AG04449 (cell line): ENCODE results near the gene KIAA1210.

Experiments
- CTCF ChIA-PET: fragments of 350-600 bp; formaldehyde crosslinking; extraction: SDS; loops from one replicate; lab custom pipeline; 2021; ENCODE audit warnings: antibody characterized with exemption; lab: Yijun Ruan, JAX
- POLR2A ChIA-PET: fragments of 400-600, 350-600 bp; formaldehyde crosslinking; extraction: SDS; loops from one replicate; lab custom pipeline; 2020; ENCODE audit warnings: antibody characterized with exemption, inconsistent platforms; lab: Yijun Ruan, JAX
- DNase-seq: peaks from one replicate; pipeline ENCODE4 v3.0.0-alpha.2; 2010; ENCODE audit warnings: low read depth, low spot score
- H3K4me3 ChIP-seq: 2 replicates; pipeline ENCODE4 v1.5.1; 2011; ENCODE audit warnings: low read depth, mild to moderate bottlenecking, control low read depth, low read length
- CTCF ChIP-seq: IDR thresholded peaks from one replicate; pipeline ENCODE4 v1.5.1; 2011; ENCODE audit warnings: mild to moderate bottlenecking, moderate library complexity, low read length, control low read depth, inconsistent platforms; ENCODE audit not compliant: insufficient read depth; ENCODE audit errors: missing control alignments

KIAA1210 gene

GRCh38 chrX:119155416-119156035 lies 27.9 kb upstream of the KIAA1210 start:
- ChIA-PET CTCF (no interaction called here), POLR2A (no interaction called here)
- DNase-seq, result no peak

GRCh38 chrX:119151051-119151380 lies 23.4 kb upstream of the KIAA1210 start:
- CTCF ChIA-PET, result no interaction called here
- no peak overlapping the region for H3K4me3 ChIP-seq
- no peak for TF ChIP-seq CTCF
- POLR2A ChIA-PET, result no interaction called here
- DNase-seq, result no peak

More at GRCh38 chrX:119155416-119156035, 27.9 kb upstream of the KIAA1210 start:
- H3K4me3 ChIP-seq, result no peak overlapping the region
- no peak for TF ChIP-seq CTCF

- DNase-seq, result no peak
- no peak overlapping the region for H3K4me3 ChIP-seq
- CTCF ChIA-PET, result no interaction called here
These were observed 22.8 kb upstream of the KIAA1210 start for GRCh38 chrX:119150163-119151050.

GRCh38 chrX:119147486-119147885 lies 19.9 kb upstream of the KIAA1210 start:
- ChIA-PET POLR2A (no interaction called here), CTCF (interaction anchor here (0.6 to 1.7 kb wide), 2 partner anchors 30 to 70 kb away, joined by 3 to 6 read pairs; no protein-coding TSS in a partner anchor)
- no peak for TF ChIP-seq CTCF
- DNase-seq, result no peak
- H3K4me3 ChIP-seq, result no peak overlapping the region

More at GRCh38 chrX:119150163-119151050, 22.8 kb upstream of the KIAA1210 start:
- POLR2A ChIA-PET, result no interaction called here
- no peak for TF ChIP-seq CTCF

- peak; percentile 37 for TF ChIP-seq CTCF
- DNase-seq, result no peak
- POLR2A ChIA-PET, result no interaction called here
- CTCF ChIA-PET, result interaction anchor here (1.3 kb wide), 1 partner anchor 73 kb away, joined by 9 read pairs; no protein-coding TSS in a partner anchor
- no peak overlapping the region for H3K4me3 ChIP-seq
These were observed 17.6 kb upstream of the KIAA1210 start for GRCh38 chrX:119145241-119145653.

GRCh38 chrX:119134466-119134865 lies 6.9 kb upstream of the KIAA1210 start:
- TF ChIP-seq CTCF, result no peak
- no peak for DNase-seq
- no peak overlapping the region for H3K4me3 ChIP-seq
- CTCF ChIA-PET, result no interaction called here
- POLR2A ChIA-PET, result no interaction called here
